ENCODE results near the gene TPRN.
"Not testable (repeated sequence)": the region's sequence is repeated elsewhere in the genome, so short reads cannot be mapped to it uniquely, and the experiment has no call there.

Gene TPRN

DNA sequence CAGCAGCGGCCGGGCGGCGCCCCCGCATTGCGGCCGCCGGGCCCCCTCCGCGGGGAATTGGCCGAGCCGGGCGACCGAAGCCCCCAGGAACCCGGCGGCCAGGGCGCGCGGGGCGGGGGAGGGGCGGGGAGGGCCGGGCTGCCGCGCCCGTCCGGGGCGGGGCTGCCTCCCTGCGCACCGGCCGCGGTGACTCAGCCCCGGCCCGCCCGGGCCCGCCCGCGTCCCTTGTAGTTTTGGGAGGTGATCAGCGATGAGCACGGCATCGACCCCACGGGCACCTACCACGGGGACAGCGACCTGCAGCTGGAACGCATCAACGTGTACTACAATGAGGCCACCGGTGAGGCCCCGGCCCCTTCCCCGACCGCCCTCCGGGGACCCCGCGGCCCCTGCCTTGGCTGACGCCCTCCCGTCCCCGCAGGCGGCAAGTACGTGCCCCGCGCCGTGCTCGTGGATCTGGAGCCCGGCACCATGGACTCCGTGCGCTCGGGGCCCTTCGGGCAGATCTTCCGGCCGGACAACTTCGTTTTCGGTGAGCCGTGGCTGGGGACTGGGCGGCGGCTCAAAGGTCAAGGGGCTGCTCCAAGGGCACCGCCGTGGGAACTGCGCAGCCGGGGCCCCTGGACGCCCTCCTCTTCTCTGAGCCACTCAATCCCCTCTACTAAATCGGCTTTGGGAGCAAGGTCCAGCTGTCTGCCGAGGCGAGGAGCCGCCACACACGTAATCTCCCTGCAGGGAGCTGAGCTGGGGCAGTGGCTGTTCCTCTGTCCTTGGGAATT, 41.1 kb upstream of the TPRN start:
- Histone ChIP-seq H3K9me3 (ENCODE audit: control insufficient read depth in 1 of 2, low read length in 2 of 2) (no peaks in the 10 kb centered on the region), H3K36me3 (ENCODE audit: control insufficient read depth in 1 of 2, insufficient read depth in 2 of 2, low read length in 2 of 2) (peaks cover 0 to 10% of the 10 kb centered on the region in 2 donors)

DNA sequence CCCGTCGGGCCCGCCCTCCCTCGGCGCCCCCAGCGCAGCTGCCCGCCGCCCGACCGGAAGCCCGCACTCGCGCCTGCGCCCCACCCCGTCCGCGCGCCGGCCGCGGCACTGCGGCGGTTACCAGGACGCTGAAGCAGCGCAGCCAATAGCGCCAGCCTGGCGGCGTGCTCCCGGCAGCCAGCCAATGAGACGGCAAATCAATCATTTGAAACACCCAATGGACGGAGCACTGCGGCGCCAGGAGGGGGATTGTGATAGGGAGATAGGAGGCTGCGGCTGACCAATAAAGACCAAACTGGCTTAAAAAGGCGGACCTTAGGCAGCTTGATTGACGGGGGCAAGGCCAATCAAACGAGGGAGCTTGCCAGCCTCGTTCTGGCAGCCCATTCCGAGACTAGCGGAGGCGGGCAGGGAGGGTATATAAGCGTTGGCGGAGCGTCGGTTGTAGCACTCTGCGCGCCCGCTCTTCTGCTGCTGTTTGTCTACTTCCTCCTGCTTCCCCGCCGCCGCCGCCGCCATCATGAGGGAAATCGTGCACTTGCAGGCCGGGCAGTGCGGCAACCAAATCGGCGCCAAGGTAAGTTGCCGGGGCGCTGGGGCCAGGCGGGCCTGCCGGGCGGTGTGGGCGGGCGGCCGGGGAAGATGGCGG, 40.4 kb upstream of the TPRN start, which contains the start of gene TUBB4B:
Gene TUBB4B, plus strand, starts transcription at position 447 of the 649 bp plus-strand sequence. Its CDS starts 74 bp downstream, at position 521.
- Histone ChIP-seq H3K4me1 (ENCODE audit: control insufficient read depth in 1 of 2, insufficient read depth in 2 of 2, low read length in 2 of 2) (peaks cover 0 to 58% of the 10 kb centered on the region in 2 donors), H3K36me3 (ENCODE audit: control insufficient read depth in 1 of 2, insufficient read depth in 2 of 2, low read length in 2 of 2) (peaks cover 0 to 10% of the 10 kb centered on the region in 2 donors)

More for the DNA sequence above, 41.1 kb upstream of the TPRN start:
- Histone ChIP-seq H3K4me1 (ENCODE audit: control insufficient read depth in 1 of 2, insufficient read depth in 2 of 2, low read length in 2 of 2) (peaks cover 0 to 51% of the 10 kb centered on the region in 2 donors), H3K27me3 (ENCODE audit: low read depth, low read length) (no peaks in the 10 kb centered on the region), H3K27ac (ENCODE audit: low read length) (peak overlapping the region; percentile 79), H3K4me3 (ENCODE audit: low read depth in 1 of 2, low read length in 2 of 2) (peak overlapping the region; percentile 74 to 82)

DNA sequence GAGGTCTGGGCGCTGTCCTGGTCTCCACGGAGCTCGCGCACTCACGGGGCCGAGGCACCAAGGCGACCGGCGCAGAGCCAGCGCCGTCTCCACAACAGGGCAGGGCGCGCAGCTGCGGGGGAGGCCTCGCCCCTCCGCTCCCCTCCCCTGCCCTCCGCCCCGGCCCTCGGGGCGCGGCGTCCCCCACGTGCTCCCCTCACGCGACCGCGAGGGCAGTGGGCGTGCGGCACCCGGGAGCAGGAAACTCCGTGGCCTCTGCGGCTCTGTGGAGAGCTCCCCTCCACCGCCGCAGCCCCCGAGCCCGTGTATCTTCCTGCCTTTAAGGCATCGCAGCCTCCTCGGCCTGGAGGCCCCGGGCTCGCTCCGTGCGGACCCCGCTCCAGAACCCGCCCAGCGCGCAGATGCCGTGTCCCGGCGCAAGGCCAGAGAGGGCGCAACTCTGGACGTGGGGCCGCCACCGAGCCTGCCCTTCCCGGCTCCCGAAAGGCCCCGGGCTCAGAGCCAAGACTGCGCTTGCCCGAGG, 39.8 kb upstream of the TPRN start:
- Histone ChIP-seq H3K36me3 (ENCODE audit: control insufficient read depth in 1 of 2, insufficient read depth in 2 of 2, low read length in 2 of 2) (peaks cover 0 to 10% of the 10 kb centered on the region in 2 donors), H3K4me1 (ENCODE audit: control insufficient read depth in 1 of 2, insufficient read depth in 2 of 2, low read length in 2 of 2) (peaks cover 0 to 64% of the 10 kb centered on the region in 2 donors), H3K9me3 (ENCODE audit: control insufficient read depth in 1 of 2, low read length in 2 of 2) (no peaks in the 10 kb centered on the region), H3K27me3 (ENCODE audit: low read depth, low read length) (no peaks in the 10 kb centered on the region), H3K27ac (ENCODE audit: low read length) (peak overlapping the region; percentile 69), H3K4me3 (ENCODE audit: low read depth in 1 of 2, low read length in 2 of 2) (peak overlapping the region; percentile 39 to 83)

More for the DNA sequence above, 40.4 kb upstream of the TPRN start, which contains the start of gene TUBB4B:
- Histone ChIP-seq H3K27me3 (ENCODE audit: low read depth, low read length) (no peaks in the 10 kb centered on the region), H3K27ac (ENCODE audit: low read length) (peak within 1 kb of the TSS; percentile 79), H3K9me3 (ENCODE audit: control insufficient read depth in 1 of 2, low read length in 2 of 2) (no peaks in the 10 kb centered on the region), H3K4me3 (ENCODE audit: low read depth in 1 of 2, low read length in 2 of 2) (peak within 1 kb of the TSS; percentile 74 to 83)

DNA sequence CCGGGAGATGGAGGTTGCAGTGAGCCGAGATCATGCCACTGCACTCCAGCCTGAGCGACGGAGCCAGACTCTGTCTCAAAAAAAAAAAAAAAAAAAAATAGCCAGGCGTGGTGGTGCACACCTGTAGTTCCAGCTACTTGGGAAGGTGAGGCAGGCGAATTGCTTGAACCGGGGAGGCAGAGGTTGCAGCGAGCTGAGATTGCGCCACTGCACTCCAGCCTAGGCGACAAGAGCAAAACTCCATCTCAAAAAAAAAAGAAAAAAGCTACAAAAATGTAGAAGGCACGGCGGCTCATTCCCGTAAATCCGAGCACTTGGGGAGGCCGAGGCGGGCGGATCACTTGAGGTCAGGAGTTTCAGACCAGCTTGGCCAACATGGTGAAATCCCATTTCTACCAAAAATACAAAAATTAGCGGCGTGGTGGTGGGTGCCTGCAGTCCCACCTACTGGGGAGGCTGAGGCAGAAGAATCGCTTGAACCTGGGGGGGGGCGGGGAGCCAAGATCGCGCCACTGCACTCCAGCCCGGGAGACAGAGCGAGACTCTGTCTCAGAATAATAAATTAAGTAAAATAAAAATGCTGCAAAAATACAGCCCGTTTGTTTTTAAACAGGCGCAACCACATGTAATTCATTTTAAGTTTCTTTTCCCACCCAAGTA, 39.1 kb upstream of the TPRN start:
- Histone ChIP-seq H3K4me3 (ENCODE audit: low read depth in 1 of 2, low read length in 2 of 2) (peak overlapping the region; percentile 39 to 83), H3K36me3 (ENCODE audit: control insufficient read depth in 1 of 2, insufficient read depth in 2 of 2, low read length in 2 of 2) (peaks cover 0 to 10% of the 10 kb centered on the region in 2 donors), H3K4me1 (ENCODE audit: control insufficient read depth in 1 of 2, insufficient read depth in 2 of 2, low read length in 2 of 2) (peaks cover 0 to 66% of the 10 kb centered on the region in 2 donors), H3K27ac (ENCODE audit: low read length) (peak overlapping the region; percentile 69)
- H3K9me3 ChIP-seq (ENCODE audit: control insufficient read depth in 1 of 2, low read length in 2 of 2); H3K27me3 ChIP-seq (ENCODE audit: low read depth, low read length): not testable (repeated sequence)

DNA sequence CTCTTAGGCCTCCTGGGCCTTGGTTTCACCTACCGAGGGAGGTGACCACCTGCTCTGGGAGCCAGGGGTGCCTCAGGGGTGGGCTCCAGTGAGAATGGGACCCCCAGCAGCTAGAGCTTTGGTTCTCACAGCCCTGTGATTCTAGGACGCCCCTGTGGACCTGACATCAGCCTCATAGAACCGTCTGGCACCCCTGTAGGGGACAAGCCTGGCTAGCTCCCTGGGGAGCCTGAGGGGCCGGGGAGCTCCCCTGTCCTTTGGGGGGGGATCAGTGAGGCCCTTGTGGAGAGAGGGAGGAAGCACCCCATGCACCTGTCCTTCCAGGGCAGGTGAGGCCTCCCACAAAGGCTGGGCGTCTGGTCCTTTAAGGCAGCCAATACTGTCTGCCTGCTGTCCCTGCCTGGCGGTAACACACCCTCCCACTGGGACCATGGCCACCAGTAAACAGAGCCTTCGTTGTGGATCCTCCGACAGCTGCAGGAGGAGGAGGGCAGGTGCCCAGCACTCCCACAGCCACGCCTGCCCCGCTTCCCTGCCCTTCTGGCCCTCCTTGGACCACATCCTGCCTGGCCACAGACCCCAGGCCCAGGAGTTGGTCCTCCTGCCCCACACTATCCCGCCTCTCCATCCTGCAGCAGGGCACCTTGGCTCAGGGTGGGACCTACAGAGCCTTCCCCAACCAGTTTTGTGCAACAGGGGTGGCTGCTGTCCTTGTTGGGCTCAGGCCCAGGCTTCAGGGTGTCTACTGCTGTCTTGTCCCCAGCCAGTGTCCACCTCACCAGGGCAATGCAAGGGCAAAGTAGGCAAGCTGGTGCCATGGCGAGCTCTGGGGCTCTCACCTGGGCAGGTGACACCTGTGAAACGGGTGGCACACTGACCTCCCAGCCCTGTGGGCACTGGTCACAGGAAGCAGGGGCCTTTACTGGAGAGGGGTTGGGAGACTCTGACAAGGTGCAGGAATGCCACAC, 37.5 kb upstream of the TPRN start:
- H3K36me3 ChIP-seq (ENCODE audit: control insufficient read depth in 1 of 2, insufficient read depth in 2 of 2, low read length in 2 of 2): peaks cover 0 to 4% of the 10 kb centered on the region in 2 donors
- H3K4me1 ChIP-seq (ENCODE audit: control insufficient read depth in 1 of 2, insufficient read depth in 2 of 2, low read length in 2 of 2): peaks cover 0 to 56% of the 10 kb centered on the region in 2 donors
- no peak overlapping the region for H3K4me3 ChIP-seq (ENCODE audit: low read depth in 1 of 2, low read length in 2 of 2)
- H3K27me3 ChIP-seq (ENCODE audit: low read depth, low read length): no peaks in the 10 kb centered on the region
- H3K9me3 ChIP-seq (ENCODE audit: control insufficient read depth in 1 of 2, low read length in 2 of 2): no peaks in the 10 kb centered on the region
- H3K27ac ChIP-seq (ENCODE audit: low read length): no peak overlapping the region

DNA sequence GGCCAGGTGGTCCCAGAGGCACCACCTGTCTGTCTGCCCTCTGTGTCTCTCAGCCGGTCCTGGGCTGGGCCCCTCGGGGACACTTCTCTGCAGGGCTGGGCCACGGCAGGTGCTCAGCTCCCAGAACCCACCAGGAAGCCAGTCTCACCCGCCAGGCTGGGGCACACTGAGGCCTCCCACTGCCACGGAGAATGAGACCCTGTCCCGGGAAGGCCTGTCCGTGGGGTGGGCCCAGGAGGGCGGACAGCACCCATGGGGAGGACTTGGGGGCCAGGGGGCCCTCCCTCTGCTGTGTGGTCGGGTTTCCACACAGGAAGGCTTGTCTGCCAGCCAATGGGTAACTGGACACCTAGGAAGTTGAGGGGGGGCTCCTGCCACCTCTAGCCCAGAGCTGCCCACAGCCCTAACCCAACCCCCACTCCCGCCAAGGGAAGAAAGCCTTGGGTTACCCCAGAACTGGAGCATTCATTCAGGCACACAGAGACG, 36.4 kb upstream of the TPRN start:
- Histone ChIP-seq H3K9me3 (ENCODE audit: control insufficient read depth in 1 of 2, low read length in 2 of 2) (no peaks in the 10 kb centered on the region), H3K36me3 (ENCODE audit: control insufficient read depth in 1 of 2, insufficient read depth in 2 of 2, low read length in 2 of 2) (no peaks in the 10 kb centered on the region), H3K27me3 (ENCODE audit: low read depth, low read length) (no peaks in the 10 kb centered on the region), H3K4me3 (ENCODE audit: low read depth in 1 of 2, low read length in 2 of 2) (peak overlapping the region in 1 of 2 donors; percentile 54), H3K4me1 (ENCODE audit: control insufficient read depth in 1 of 2, insufficient read depth in 2 of 2, low read length in 2 of 2) (peaks cover 0 to 45% of the 10 kb centered on the region in 2 donors), H3K27ac (ENCODE audit: low read length) (no peak overlapping the region)

DNA sequence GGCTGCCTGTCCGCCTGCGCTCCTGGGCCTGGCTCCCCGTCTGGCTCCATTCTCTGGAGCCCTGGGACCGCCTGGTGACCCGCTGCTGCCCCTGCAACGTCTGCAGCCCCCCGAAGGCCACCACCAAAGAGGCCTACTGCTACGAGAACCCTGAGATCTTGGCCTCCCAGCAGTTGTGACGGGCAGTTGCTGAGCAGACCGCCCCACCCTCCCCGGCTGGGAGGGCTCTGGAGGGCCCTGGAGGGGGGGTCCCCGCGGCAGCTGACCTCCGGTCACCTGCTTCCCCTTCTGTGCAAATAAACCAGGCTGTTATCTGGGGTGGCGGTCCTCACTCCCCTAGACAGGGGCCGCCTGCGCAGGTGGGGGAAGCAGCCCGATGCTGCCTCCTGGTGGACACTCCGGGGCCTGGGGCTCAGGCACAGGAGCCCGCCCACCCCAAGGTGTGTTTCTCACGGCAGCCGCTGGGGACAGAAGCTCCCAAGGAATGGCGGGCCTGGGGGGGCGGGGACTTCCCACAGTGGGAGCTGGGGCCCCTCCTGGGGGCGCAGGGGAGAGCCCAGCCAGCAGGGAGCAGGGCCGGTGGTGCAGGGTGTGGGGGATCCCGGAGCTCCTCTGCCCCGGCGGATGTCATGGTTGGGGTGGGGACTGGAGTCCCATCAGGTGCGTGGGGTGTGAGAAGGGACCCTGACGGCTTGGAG, 35.8 kb upstream of the TPRN start:
- Histone ChIP-seq H3K4me1 (ENCODE audit: control insufficient read depth in 1 of 2, insufficient read depth in 2 of 2, low read length in 2 of 2) (peaks cover 0 to 44% of the 10 kb centered on the region in 2 donors), H3K27me3 (ENCODE audit: low read depth, low read length) (no peaks in the 10 kb centered on the region), H3K36me3 (ENCODE audit: control insufficient read depth in 1 of 2, insufficient read depth in 2 of 2, low read length in 2 of 2) (no peaks in the 10 kb centered on the region), H3K4me3 (ENCODE audit: low read depth in 1 of 2, low read length in 2 of 2) (peak overlapping the region in 1 of 2 donors; percentile 54), H3K9me3 (ENCODE audit: control insufficient read depth in 1 of 2, low read length in 2 of 2) (no peaks in the 10 kb centered on the region), H3K27ac (ENCODE audit: low read length) (no peak overlapping the region)

DNA sequence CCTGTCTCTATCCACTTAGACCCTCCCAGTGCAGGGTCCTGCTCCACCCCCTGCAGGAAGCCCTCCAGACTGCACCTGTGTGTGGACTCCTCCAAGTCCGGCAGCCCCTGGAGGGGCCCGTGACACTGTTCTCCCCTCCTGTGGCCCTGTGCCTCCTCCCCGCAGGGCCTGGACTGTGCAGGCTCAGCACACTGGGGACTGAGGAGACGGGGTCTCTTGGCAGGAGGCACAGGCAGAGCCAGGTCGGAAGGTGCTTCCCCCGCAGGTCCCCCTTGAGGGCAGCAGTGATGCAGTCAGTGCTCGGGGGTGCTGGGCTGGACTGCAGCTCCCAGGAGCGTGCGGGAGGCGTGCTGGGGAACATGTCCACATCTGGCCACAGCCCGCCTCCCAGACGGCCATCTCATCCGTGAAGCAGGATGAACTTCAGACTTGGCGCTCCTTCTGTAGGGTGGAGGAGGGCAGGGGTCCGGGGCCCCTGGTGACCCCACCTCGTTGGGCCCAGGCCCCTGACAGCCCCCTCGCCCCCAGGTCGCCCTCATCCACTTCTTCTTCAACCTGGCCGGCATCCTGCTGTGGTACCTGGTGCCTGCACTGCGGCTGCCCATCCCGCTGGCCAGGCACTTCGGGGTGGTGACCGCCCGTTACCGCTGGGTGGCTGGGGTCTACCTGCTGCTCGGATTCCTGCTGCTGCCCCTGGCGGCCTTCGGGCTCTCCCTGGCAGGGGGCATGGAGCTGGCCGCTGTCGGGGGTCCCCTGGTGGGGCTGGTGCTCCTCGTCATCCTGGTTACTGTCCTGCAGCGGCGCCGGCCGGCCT, 35.1 kb upstream of the TPRN start:
- Histone ChIP-seq H3K4me1 (ENCODE audit: control insufficient read depth in 1 of 2, insufficient read depth in 2 of 2, low read length in 2 of 2) (peaks cover 0 to 44% of the 10 kb centered on the region in 2 donors), H3K27ac (ENCODE audit: low read length) (no peak overlapping the region), H3K9me3 (ENCODE audit: control insufficient read depth in 1 of 2, low read length in 2 of 2) (no peaks in the 10 kb centered on the region), H3K36me3 (ENCODE audit: control insufficient read depth in 1 of 2, insufficient read depth in 2 of 2, low read length in 2 of 2) (no peaks in the 10 kb centered on the region), H3K4me3 (ENCODE audit: low read depth in 1 of 2, low read length in 2 of 2) (peak overlapping the region in 1 of 2 donors; percentile 54), H3K27me3 (ENCODE audit: low read depth, low read length) (peaks cover 3% of the 10 kb centered on the region)

DNA sequence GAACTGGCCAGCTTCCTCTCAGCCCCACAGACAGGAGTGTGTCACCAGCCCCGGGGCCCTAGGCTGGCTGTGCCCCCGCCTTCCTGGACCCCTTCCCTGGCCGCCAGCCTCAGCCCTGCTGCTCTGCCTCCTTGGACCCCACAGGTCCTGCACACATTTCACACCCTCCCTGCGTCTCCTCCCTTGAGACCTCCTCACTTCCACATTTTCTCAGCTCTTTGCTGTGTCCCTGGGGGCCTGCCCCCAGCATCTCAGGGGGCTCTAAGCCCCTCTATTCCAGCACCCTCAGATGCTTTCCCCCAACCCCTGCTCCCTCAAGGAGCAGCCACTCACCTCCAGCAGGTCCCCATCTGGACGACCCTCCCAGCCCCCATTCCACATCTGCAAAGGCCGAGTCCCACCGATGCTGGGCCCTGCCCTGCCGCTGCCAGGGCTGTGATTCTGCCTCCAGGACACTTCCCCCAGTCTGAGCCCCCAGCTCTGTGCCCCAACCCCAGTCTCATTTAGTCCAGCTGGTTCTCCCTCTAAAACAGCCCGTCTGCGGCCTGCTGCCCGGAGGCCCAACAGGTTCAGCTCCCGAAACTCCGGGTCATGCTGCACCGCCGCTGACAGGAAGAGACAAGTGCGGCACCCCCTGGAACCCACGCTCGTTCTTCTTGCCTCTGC, 34.4 kb upstream of the TPRN start:
- no peak overlapping the region for H3K4me3 ChIP-seq (ENCODE audit: low read depth in 1 of 2, low read length in 2 of 2)
- no peaks in the 10 kb centered on the region for H3K36me3 ChIP-seq (ENCODE audit: control insufficient read depth in 1 of 2, insufficient read depth in 2 of 2, low read length in 2 of 2)
- H3K27me3 ChIP-seq (ENCODE audit: low read depth, low read length): peaks cover 3% of the 10 kb centered on the region
- H3K27ac ChIP-seq (ENCODE audit: low read length): no peak overlapping the region
- H3K9me3 ChIP-seq (ENCODE audit: control insufficient read depth in 1 of 2, low read length in 2 of 2): no peaks in the 10 kb centered on the region
- H3K4me1 ChIP-seq (ENCODE audit: control insufficient read depth in 1 of 2, insufficient read depth in 2 of 2, low read length in 2 of 2): peaks cover 0 to 44% of the 10 kb centered on the region in 2 donors

Measured in muscle layer of duodenum (tissue), 2 donors.